ENCODE results near the gene KDM8. TPM values are rescaled to one million over a fixed set of nuclear protein-coding genes. Genes with fewer than 3 reads are reported as not detected.

KDM8 gene
- total RNA-seq, 1 donor from 2014 or later: 4.3 TPM

GRCh38 chr16:27211026-27211425 lies 7.7 kb downstream of the KDM8 start:
- no peaks in the 10 kb centered on the region for H4K20me1 ChIP-seq (ENCODE audit: insufficient read depth, low read length)
- DNase-seq (ENCODE audit: low read depth) (no peak), FAIRE-seq (no peak)
- H3K27me3 ChIP-seq (ENCODE audit: insufficient read depth, low read length): no peaks in the 10 kb centered on the region
- no peaks in the 10 kb centered on the region for H3K36me3 ChIP-seq (ENCODE audit: insufficient read depth, low read length)
- Mint-ChIP-seq H3K4me1 (ENCODE audit: low read depth, unreplicated experiment) (no peaks in the 10 kb centered on the region), H3K27me3 (ENCODE audit: low read depth, unreplicated experiment) (no peaks in the 10 kb centered on the region), H3K36me3 (ENCODE audit: low read depth, unreplicated experiment) (peaks cover 3% of the 10 kb centered on the region), H3K27ac (ENCODE audit: unreplicated experiment) (no peak overlapping the region), H3K9me3 (ENCODE audit: unreplicated experiment) (no peaks in the 10 kb centered on the region), H3K4me3 (ENCODE audit: unreplicated experiment) (no peak overlapping the region)
- H3K27ac ChIP-seq (ENCODE audit: low read depth, low read length): no peak overlapping the region
- no peak overlapping the region for H3K4me3 ChIP-seq (ENCODE audit: insufficient read depth, low read depth, low read length)
- H2AFZ ChIP-seq (ENCODE audit: low read depth, low read length): no peak overlapping the region
- no peak for TF ChIP-seq EZH2 (IDR thresholded peaks at IDR 0.05; ENCODE audit: insufficient read depth, low read length)
- no peak for TF ChIP-seq CTCF (IDR thresholded peaks at IDR 0.05; ENCODE audit: insufficient read depth, low read depth, low read length)
- H3K4me1 ChIP-seq (ENCODE audit: insufficient read depth, low read length): no peaks in the 10 kb centered on the region
- no peaks in the 10 kb centered on the region for H3K9me3 ChIP-seq (ENCODE audit: insufficient read depth, low read depth, low read length)
- no peak overlapping the region for H3K9ac ChIP-seq (ENCODE audit: low read length)
- H3K79me2 ChIP-seq (ENCODE audit: insufficient read depth, low read length): no peaks in the 10 kb centered on the region
- no peak overlapping the region for H3K4me2 ChIP-seq (ENCODE audit: low read length)

DNA sequence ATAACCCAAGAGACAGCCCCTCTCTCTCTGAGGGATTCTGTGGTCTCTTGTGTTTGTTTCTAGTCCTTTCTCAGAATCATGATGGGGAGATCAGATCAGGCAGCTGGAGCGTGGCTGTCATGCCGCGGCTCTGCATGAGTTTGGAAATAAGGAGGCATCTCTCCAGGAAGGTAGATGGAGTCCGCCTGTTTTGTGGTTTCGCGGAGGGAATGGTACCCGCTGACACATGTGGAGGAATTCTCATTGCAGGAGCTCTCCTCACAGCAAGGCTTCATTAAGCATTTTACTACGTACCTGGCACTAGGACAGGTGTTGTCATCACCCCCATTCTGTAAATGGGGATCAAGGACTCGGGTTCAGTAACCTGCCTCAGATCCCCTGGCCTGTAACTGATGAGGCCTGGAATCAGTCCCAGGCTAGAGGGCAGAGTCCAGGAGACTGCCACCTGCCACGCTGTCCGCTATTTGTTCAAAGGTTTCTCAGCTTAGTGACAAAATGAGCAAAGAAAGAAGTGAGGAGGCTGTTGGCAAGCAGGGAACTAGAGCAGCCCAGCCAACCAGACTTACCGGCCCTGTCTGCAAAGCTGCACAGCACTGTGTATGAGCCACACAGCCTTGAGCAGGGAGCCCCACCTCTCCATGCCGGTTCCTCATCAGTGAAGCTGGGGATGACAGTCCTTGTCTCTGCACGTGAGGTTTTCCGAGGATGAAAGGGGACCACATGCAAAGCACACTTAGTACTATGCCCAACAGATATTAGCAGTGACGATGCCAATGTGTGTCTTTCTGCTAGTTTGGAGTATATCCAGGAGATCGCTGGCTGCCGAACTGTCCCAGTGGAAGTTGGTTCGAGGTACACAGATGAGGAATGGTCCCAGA lies 11.0 kb downstream of the KDM8 start:
- peaks cover 5% of the 10 kb centered on the region for H3K36me3 Mint-ChIP-seq (ENCODE audit: low read depth, unreplicated experiment)
- no peaks in the 10 kb centered on the region for H3K27me3 ChIP-seq (ENCODE audit: insufficient read depth, low read length)
- H3K4me1 Mint-ChIP-seq (ENCODE audit: low read depth, unreplicated experiment): no peaks in the 10 kb centered on the region
- H3K4me2 ChIP-seq (ENCODE audit: low read length): no peak overlapping the region
- no peak overlapping the region for H2AFZ ChIP-seq (ENCODE audit: low read depth, low read length)
- H3K27me3 Mint-ChIP-seq (ENCODE audit: low read depth, unreplicated experiment): no peaks in the 10 kb centered on the region
- H3K9ac ChIP-seq (ENCODE audit: low read length): no peak overlapping the region
- no peaks in the 10 kb centered on the region for H3K36me3 ChIP-seq (ENCODE audit: insufficient read depth, low read length)
- no peaks in the 10 kb centered on the region for H3K79me2 ChIP-seq (ENCODE audit: insufficient read depth, low read length)
- H3K4me3 ChIP-seq (ENCODE audit: insufficient read depth, low read depth, low read length): no peak overlapping the region
- DNase-seq (ENCODE audit: low read depth) (no peak), FAIRE-seq (no peak)
- no peak overlapping the region for H3K27ac Mint-ChIP-seq (ENCODE audit: unreplicated experiment)
- no peaks in the 10 kb centered on the region for H4K20me1 ChIP-seq (ENCODE audit: insufficient read depth, low read length)
- no peak overlapping the region for H3K27ac ChIP-seq (ENCODE audit: low read depth, low read length)
- H3K9me3 Mint-ChIP-seq (ENCODE audit: unreplicated experiment): no peaks in the 10 kb centered on the region
- no peak overlapping the region for H3K4me3 Mint-ChIP-seq (ENCODE audit: unreplicated experiment)
- H3K9me3 ChIP-seq (ENCODE audit: insufficient read depth, low read depth, low read length): no peaks in the 10 kb centered on the region
- peaks cover 7% of the 10 kb centered on the region for H3K4me1 ChIP-seq (ENCODE audit: insufficient read depth, low read length)
- TF ChIP-seq EZH2 (IDR thresholded peaks at IDR 0.05; ENCODE audit: insufficient read depth, low read length) (no peak), CTCF (IDR thresholded peaks at IDR 0.05; ENCODE audit: insufficient read depth, low read depth, low read length) (no peak)

- Histone ChIP-seq H3K27me3 (ENCODE audit: insufficient read depth, low read length) (no peaks in the 10 kb centered on the region), H3K79me2 (ENCODE audit: insufficient read depth, low read length) (no peaks in the 10 kb centered on the region), H3K36me3 (ENCODE audit: insufficient read depth, low read length) (no peaks in the 10 kb centered on the region), H3K9me3 (ENCODE audit: insufficient read depth, low read depth, low read length) (no peaks in the 10 kb centered on the region), H3K4me1 (ENCODE audit: insufficient read depth, low read length) (peaks cover 7% of the 10 kb centered on the region), H3K27ac (ENCODE audit: low read depth, low read length) (no peak overlapping the region), H2AFZ (ENCODE audit: low read depth, low read length) (no peak overlapping the region), H4K20me1 (ENCODE audit: insufficient read depth, low read length) (no peaks in the 10 kb centered on the region), H3K4me3 (ENCODE audit: insufficient read depth, low read depth, low read length) (no peak overlapping the region), H3K9ac (ENCODE audit: low read length) (no peak overlapping the region), H3K4me2 (ENCODE audit: low read length) (no peak overlapping the region)
- H3K36me3 Mint-ChIP-seq (ENCODE audit: low read depth, unreplicated experiment): peaks cover 8% of the 10 kb centered on the region
- FAIRE-seq (no peak), DNase-seq (ENCODE audit: low read depth) (no peak)
- TF ChIP-seq EZH2 (IDR thresholded peaks at IDR 0.05; ENCODE audit: insufficient read depth, low read length) (no peak), CTCF (IDR thresholded peaks at IDR 0.05; ENCODE audit: insufficient read depth, low read depth, low read length) (no peak)
- H3K4me3 Mint-ChIP-seq (ENCODE audit: unreplicated experiment): no peak overlapping the region
- no peak overlapping the region for H3K27ac Mint-ChIP-seq (ENCODE audit: unreplicated experiment)
- no peaks in the 10 kb centered on the region for H3K4me1 Mint-ChIP-seq (ENCODE audit: low read depth, unreplicated experiment)
- H3K27me3 Mint-ChIP-seq (ENCODE audit: low read depth, unreplicated experiment): no peaks in the 10 kb centered on the region
- no peaks in the 10 kb centered on the region for H3K9me3 Mint-ChIP-seq (ENCODE audit: unreplicated experiment)
These were observed 12.3 kb downstream of the KDM8 start for GRCh38 chr16:27215660-27216059.
